Lower leg skin (tissue), 3 donors: ENCODE data around the gene ACTN3.

Experiments used
- POLR2A ChIP-seq, 2 donors: fragments of 450-650 bp; IDR thresholded peaks; one replicate each; pipeline ENCODE4 v1.6.1; 2016 to 2017; ENCODE audit warnings: antibody characterized with exemption in 2 of 2, mild to moderate bottlenecking in 1 of 2, moderate library complexity in 1 of 2
- TF ChIP-seq, protein P1 (sequence below), 3 donors: fragments of 450-650 bp; IDR thresholded peaks; one replicate each; pipeline ENCODE4 v1.5.1; 2016; ENCODE audit warnings: antibody characterized with exemption in 3 of 3, mild to moderate bottlenecking in 3 of 3, moderate library complexity in 2 of 3

GRCh38 chr11:66603072-66603471, 56.4 kb downstream of the ACTN3 start:
- TF ChIP-seq, protein P1, sequence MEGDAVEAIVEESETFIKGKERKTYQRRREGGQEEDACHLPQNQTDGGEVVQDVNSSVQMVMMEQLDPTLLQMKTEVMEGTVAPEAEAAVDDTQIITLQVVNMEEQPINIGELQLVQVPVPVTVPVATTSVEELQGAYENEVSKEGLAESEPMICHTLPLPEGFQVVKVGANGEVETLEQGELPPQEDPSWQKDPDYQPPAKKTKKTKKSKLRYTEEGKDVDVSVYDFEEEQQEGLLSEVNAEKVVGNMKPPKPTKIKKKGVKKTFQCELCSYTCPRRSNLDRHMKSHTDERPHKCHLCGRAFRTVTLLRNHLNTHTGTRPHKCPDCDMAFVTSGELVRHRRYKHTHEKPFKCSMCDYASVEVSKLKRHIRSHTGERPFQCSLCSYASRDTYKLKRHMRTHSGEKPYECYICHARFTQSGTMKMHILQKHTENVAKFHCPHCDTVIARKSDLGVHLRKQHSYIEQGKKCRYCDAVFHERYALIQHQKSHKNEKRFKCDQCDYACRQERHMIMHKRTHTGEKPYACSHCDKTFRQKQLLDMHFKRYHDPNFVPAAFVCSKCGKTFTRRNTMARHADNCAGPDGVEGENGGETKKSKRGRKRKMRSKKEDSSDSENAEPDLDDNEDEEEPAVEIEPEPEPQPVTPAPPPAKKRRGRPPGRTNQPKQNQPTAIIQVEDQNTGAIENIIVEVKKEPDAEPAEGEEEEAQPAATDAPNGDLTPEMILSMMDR (IDR thresholded peaks at IDR 0.05): no peak
- no peak for TF ChIP-seq POLR2A (IDR thresholded peaks at IDR 0.05)
